Large intestine (tissue), 12 donors: ENCODE measurements around the gene KAT8. TPM values are rescaled to one million over a fixed set of nuclear protein-coding genes. Genes with fewer than 3 reads are reported as not detected.

ENCODE experiments used
- DNase-seq, 2 donors: peaks; one replicate each; pipeline versions ENCODE4 v3.0.0 to v3.0.0-alpha.2; 2013
- H3K27ac ChIP-seq: one replicate; pipeline ENCODE4 v1.5.1; 2013; ENCODE audit warnings: low read length
- H3K27me3 ChIP-seq: 2 replicates; pipeline ENCODE4 v1.6.1; 2013; ENCODE audit warnings: low read length; ENCODE audit not compliant: control insufficient read depth, insufficient read depth
- H3K36me3 ChIP-seq: 2 replicates; pipeline ENCODE4 v1.6.1; 2013; ENCODE audit warnings: low read length; ENCODE audit not compliant: control insufficient read depth, insufficient read depth
- H3K4me1 ChIP-seq: one replicate; pipeline ENCODE4 v1.6.1; 2013; ENCODE audit warnings: low read length; ENCODE audit not compliant: control insufficient read depth, insufficient read depth
- H3K4me3 ChIP-seq: one replicate; pipeline ENCODE4 v1.5.1; 2013; ENCODE audit warnings: low read length
- H3K9me3 ChIP-seq: one replicate; pipeline ENCODE4 v1.6.1; 2013; ENCODE audit warnings: mild to moderate bottlenecking, low read depth, low read length, moderate library complexity; ENCODE audit not compliant: control insufficient read depth
- WGBS: methylation state at CpG from one replicate; pipeline ENCODE4 v1.1.5; 2013; ENCODE audit warnings: low lambda C conversion rate; ENCODE audit not compliant: insufficient coverage; 5-methylcytosine and 5-hydroxymethylcytosine counted together
- long read RNA-seq, 11 donors: transcript quantifications; one replicate each; lab custom pipeline, GENCODE V29; 2026
- polyA plus RNA-seq: library from polyadenylated mRNA; unstranded; fragments of 120-200 nt; gene quantifications from one replicate; pipeline ENCODE4 v1.2.1, GENCODE V29; 2013

Gene KAT8
- 57.7 TPM for polyA plus RNA-seq
- long read RNA-seq, donor 1, transcript KAT8-205 (3 exons, 1,051 nt) = major isoform, 6 of 12 reads
- long read RNA-seq, donor 1, transcript KAT8-201 (11 exons, 1,525 nt) = minor isoform, 5 of 12 reads
- long read RNA-seq, donor 1, partial matches to known transcripts = 0 of 12 reads
- long read RNA-seq, donor 1, other reads (novel, unspliced or antisense) = 0 of 12 reads
- long read RNA-seq, donor 2, transcript KAT8-201 (11 exons, 1,525 nt) = minor isoform, 9 of 21 reads
- long read RNA-seq, donor 2, transcript KAT8-205 (3 exons, 1,051 nt) = major isoform, 10 of 21 reads
- long read RNA-seq, donor 2, partial matches to known transcripts = 0 of 21 reads
- long read RNA-seq, donor 2, other reads (novel, unspliced or antisense) = 0 of 21 reads
- long read RNA-seq, donor 3 = 0 reads
- long read RNA-seq, donor 4, partial matches to known transcripts = 0 of 5 reads
- long read RNA-seq, donor 4, other reads (novel, unspliced or antisense) = 0 of 5 reads
- long read RNA-seq, donor 5, transcript KAT8-201 (11 exons, 1,525 nt) = major isoform, 10 of 17 reads
- long read RNA-seq, donor 5, partial matches to known transcripts = 0 of 17 reads
- long read RNA-seq, donor 5, other reads (novel, unspliced or antisense) = 0 of 17 reads
- long read RNA-seq, donor 6, transcript KAT8-201 (11 exons, 1,525 nt) = major isoform, 10 of 16 reads
- long read RNA-seq, donor 6, partial matches to known transcripts = 0 of 16 reads
- long read RNA-seq, donor 6, other reads (novel, unspliced or antisense) = 0 of 16 reads
- long read RNA-seq, donor 7, transcript KAT8-201 (11 exons, 1,525 nt) = major isoform, 7 of 9 reads
- long read RNA-seq, donor 7, partial matches to known transcripts = 0 of 9 reads
- long read RNA-seq, donor 7, other reads (novel, unspliced or antisense) = 0 of 9 reads
- long read RNA-seq, donor 8, transcript KAT8-205 (3 exons, 1,051 nt) = minor isoform, 7 of 430 reads
- long read RNA-seq, donor 8, transcript KAT8-201 (11 exons, 1,525 nt) = major isoform, 10 of 430 reads
- long read RNA-seq, donor 8, partial matches to known transcripts = 301 of 430 reads
- long read RNA-seq, donor 8, other reads (novel, unspliced or antisense) = 110 of 430 reads
- long read RNA-seq, donor 9, transcript KAT8-201 (11 exons, 1,525 nt) = major isoform, 9 of 286 reads
- long read RNA-seq, donor 9, partial matches to known transcripts = 256 of 286 reads
- long read RNA-seq, donor 9, other reads (novel, unspliced or antisense) = 16 of 286 reads
- long read RNA-seq, donor 10, transcript KAT8-201 (11 exons, 1,525 nt) = major isoform, 9 of 16 reads
- long read RNA-seq, donor 10, transcript KAT8-205 (3 exons, 1,051 nt) = minor isoform, 5 of 16 reads
- long read RNA-seq, donor 10, partial matches to known transcripts = 0 of 16 reads
- long read RNA-seq, donor 10, other reads (novel, unspliced or antisense) = 0 of 16 reads
- long read RNA-seq, donor 11, transcript KAT8-201 (11 exons, 1,525 nt) = major isoform, 11 of 14 reads
- long read RNA-seq, donor 11, partial matches to known transcripts = 0 of 14 reads
- long read RNA-seq, donor 11, other reads (novel, unspliced or antisense) = 0 of 14 reads

GRCh38 chr16:31117384-31118222 is at the start of gene KAT8:
Gene KAT8 (plus strand): TSS chr16:31117664. CDS start chr16:31117682, 18 bp downstream.
- peak within 1 kb of the TSS; percentile 63 for H3K4me3 ChIP-seq
- WGBS = 0% methylated on average over 1 of the region's 68 CpGs
- no peaks in the 10 kb centered on the region for H3K27me3 ChIP-seq
- peak; percentile 97 to 98 for DNase-seq
- peaks cover 11% of the 10 kb centered on the region for H3K4me1 ChIP-seq
- H3K9me3 ChIP-seq = no peaks in the 10 kb centered on the region
- H3K27ac ChIP-seq = peak within 1 kb of the TSS; percentile 95
- H3K36me3 ChIP-seq = peaks cover 33% of the 10 kb centered on the region

- no peak overlapping the region for H3K27ac ChIP-seq
- H3K4me1 ChIP-seq = peaks cover 11% of the 10 kb centered on the region
- H3K36me3 ChIP-seq = peaks cover 7% of the 10 kb centered on the region
- H3K4me3 ChIP-seq = no peak overlapping the region
- DNase-seq = peak in 1 of 2 donors; percentile 19
- H3K9me3 ChIP-seq = peaks cover 2% of the 10 kb centered on the region
- no CpG with 5 or more reads among the region's 4 CpGs for WGBS
- no peaks in the 10 kb centered on the region for H3K27me3 ChIP-seq
Observed at GRCh38 chr16:31071861-31072260, 45.6 kb upstream of the KAT8 start.

- peaks cover 11% of the 10 kb centered on the region for H3K4me1 ChIP-seq
- H3K27ac ChIP-seq = peak overlapping the region; percentile 68
- peaks cover 15% of the 10 kb centered on the region for H3K36me3 ChIP-seq
- peaks cover 4% of the 10 kb centered on the region for H3K9me3 ChIP-seq
- WGBS = no CpG with 5 or more reads among the region's 27 CpGs
- H3K27me3 ChIP-seq = no peaks in the 10 kb centered on the region
- peak in 1 of 2 donors; percentile 30 for DNase-seq
- peak overlapping the region; percentile 88 for H3K4me3 ChIP-seq
Observed at GRCh38 chr16:31072540-31073141, 44.8 kb upstream of the KAT8 start.

GRCh38 chr16:31073142-31073969 is 44.1 kb upstream of the KAT8 start:
- WGBS = no CpG with 5 or more reads among the region's 83 CpGs
- Histone ChIP-seq H3K27me3 (no peaks in the 10 kb centered on the region), H3K4me3 (peak overlapping the region; percentile 88), H3K9me3 (peaks cover 10% of the 10 kb centered on the region), H3K36me3 (peaks cover 22% of the 10 kb centered on the region), H3K4me1 (peaks cover 11% of the 10 kb centered on the region), H3K27ac (peak overlapping the region; percentile 68)
- DNase-seq = peak; percentile 86 to 97

GRCh38 chr16:31073970-31074813 is 43.3 kb upstream of the KAT8 start, which contains the start of the genes ZNF646 and ZNF668:
Gene ZNF646 (plus strand): TSS chr16:31074422. CDS start chr16:31076325, 1,903 bp downstream.
Gene ZNF668 (minus strand): TSS chr16:31074240. CDS start chr16:31064459, 9,781 bp downstream.
- Histone ChIP-seq H3K27ac (peak within 1 kb of the TSS; percentile 68), H3K27me3 (no peaks in the 10 kb centered on the region), H3K36me3 (peaks cover 30% of the 10 kb centered on the region), H3K9me3 (peaks cover 10% of the 10 kb centered on the region), H3K4me3 (peak within 1 kb of the TSS; percentile 88), H3K4me1 (peaks cover 11% of the 10 kb centered on the region)
- DNase-seq = peak; percentile 99
- 0% methylated on average over 1 of the region's 48 CpGs for WGBS

GRCh38 chr16:31074814-31075183 is 42.7 kb upstream of the KAT8 start:
- Histone ChIP-seq H3K9me3 (peaks cover 11% of the 10 kb centered on the region), H3K27ac (peak overlapping the region; percentile 68), H3K36me3 (peaks cover 37% of the 10 kb centered on the region), H3K4me3 (peak overlapping the region; percentile 88), H3K27me3 (no peaks in the 10 kb centered on the region), H3K4me1 (peaks cover 11% of the 10 kb centered on the region)
- DNase-seq = no peak
- 0% methylated on average over 3 of the region's 7 CpGs for WGBS

GRCh38 chr16:31076319-31076718 is 41.1 kb upstream of the KAT8 start:
- Histone ChIP-seq H3K4me3 (no peak overlapping the region), H3K27ac (no peak overlapping the region), H3K4me1 (peaks cover 11% of the 10 kb centered on the region), H3K9me3 (peaks cover 17% of the 10 kb centered on the region), H3K36me3 (peaks cover 52% of the 10 kb centered on the region), H3K27me3 (no peaks in the 10 kb centered on the region)
- DNase-seq = no peak
- no CpG with 5 or more reads among the region's 16 CpGs for WGBS
